Measurements from ENCODE around the gene INSYN2B.
"Not testable (repeated sequence)": the region's sequence is repeated elsewhere in the genome, so short reads cannot be mapped to it uniquely, and the experiment has no call there.

INSYN2B gene

DNA sequence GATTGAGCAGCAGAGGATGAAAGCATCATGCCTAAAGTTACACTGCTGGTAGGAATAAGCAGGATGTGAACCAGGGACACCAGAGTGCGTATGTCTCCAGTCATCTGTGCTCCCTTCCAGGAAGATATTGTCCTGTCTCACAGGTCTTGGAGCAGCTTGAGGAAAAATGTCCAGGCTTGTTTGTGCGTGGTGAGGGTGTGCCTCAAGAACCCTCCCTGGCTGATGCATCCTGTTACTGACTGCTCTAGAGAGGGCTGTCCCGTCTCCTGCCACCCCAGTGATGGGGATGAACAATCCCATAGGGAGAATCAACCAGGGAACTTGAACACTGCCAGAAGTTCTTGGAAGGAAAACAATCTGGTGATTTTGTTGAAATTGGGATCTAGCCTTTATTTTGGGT is 132.0 kb downstream of the INSYN2B start:
- no peak for DNase-seq (ENCODE audit: low spot score)

DNA sequence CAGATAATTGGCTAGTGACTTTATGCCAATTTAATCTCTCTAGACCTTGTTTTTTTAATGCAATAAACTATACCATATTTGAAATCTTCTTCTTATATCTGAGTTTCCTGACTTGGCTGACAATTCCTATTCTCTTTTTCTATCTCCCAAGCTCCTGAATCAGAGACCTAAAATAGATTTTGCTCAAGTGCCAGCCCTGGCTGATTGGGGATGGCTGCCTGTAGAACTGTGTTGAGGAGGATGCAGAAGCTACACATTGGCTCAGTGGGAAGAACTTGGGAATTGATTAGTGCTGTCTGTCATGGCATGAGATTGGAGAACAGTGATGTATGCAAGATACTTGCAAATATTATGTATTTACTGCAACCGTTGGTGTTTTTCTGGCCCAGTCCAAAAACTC is 132.8 kb downstream of the INSYN2B start:
- DNase-seq (ENCODE audit: low spot score), result no peak

DNA sequence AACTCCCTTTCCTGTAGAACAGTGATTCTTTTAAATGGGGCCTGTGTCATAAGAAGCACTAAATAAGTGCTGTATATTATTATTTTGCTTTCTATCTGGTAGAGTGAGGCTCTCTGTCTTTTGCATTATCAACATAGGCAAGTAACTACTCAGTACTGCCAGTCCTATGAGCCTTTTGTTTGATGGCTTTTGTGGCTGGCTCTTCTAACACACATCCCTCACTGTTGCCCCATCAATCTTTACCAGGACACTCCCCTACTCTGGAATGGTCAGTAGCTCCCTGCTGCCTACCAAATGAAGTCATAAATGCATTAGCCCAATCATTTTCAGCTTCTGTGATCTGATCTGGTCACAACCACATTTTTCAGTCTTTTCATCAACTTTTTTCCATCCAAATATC is 137.6 kb downstream of the INSYN2B start:
- no peak for DNase-seq (ENCODE audit: low spot score)

DNA sequence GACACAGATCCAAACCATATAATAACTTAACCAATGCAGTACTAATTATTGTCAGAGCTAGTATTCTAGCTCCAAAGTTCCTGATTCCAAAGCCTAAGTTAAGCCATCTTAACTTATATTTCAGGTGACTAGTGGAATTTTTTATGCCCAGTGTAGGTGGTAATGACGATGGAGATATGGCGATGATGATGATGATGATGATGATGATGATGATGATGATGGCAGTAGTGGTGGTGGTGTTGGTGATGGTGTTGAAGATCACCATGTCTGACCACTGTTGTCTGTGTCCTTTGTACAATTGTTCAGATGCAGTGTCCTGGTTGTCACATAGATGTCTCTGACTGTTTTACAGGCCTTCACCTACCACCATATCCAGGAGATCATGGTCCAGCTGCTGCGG is 139.9 kb downstream of the INSYN2B start:
- no peak for DNase-seq (ENCODE audit: low spot score)

DNA sequence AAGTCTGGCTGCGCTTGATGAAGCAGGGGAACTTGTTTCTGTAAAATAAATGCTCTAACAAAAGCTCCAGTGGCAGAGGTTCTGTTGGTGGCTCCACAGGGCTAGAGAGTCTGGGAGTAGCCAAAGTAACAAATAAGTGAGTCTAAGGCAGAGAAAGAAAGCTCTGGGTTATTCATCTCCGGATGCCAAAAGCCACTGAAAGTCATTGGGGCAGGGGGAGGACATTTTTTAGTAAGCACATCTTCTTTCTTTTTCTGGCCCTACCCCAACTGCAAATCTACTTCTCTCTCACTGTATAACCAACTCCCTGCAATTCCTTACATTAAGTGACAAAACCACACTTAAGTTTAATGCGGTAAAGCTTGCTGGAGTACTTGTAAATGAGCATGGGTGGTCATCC is 141.6 kb downstream of the INSYN2B start:
- no peak for DNase-seq (ENCODE audit: low spot score)

DNA sequence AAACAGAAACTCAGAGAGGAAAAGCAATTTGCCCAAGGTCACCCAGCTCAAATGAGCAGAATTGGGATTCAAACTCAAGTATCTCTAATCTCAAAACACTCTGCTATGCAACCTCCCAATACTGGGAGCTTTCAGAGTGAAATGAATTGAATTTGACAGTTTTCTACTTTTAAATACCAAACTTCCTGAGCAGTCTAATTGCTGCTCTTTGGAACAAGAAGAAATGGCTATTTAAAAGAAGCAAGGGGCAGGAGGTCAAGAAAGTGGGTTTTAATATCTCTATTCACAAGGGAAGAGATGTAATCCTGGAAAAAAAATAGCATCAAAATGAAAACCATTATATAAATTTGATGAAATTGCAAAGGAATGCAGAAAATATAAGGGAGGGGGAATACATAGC is 142.6 kb downstream of the INSYN2B start:
- DNase-seq (ENCODE audit: low spot score), result no peak

DNA sequence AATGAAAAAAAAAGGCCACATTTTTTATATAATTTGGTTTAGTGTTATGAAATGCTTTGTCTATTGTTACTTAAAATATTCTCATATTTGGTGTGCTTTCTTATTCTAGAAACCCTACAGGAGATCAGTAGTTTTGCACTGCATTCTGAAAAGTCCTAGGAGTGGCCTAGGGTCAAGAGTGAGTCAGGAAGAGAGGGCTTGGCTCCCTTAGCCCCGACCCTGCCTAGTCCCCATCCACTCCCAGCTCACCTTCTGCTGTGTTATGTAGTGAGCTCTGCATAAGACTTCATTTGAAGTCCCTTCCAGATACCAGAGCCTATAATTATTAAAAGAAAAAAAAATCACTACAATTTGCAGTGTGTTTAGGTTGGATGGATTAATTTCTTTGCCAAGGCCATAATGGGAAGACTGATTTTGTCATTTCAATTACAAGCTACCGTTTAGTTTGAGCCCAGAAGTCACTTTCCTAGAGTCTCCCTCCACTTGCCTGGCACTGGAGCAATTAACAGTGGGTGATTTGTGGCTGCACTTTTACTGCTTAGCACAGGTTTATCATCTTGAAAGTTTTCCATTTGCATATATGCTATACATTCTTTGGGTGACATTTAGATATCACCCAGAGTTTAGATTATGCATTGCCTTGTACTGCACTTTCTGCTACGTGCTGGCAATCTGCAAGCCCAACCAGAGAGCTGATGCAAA is 143.3 kb downstream of the INSYN2B start:
- no peak for DNase-seq (ENCODE audit: low spot score)

DNA sequence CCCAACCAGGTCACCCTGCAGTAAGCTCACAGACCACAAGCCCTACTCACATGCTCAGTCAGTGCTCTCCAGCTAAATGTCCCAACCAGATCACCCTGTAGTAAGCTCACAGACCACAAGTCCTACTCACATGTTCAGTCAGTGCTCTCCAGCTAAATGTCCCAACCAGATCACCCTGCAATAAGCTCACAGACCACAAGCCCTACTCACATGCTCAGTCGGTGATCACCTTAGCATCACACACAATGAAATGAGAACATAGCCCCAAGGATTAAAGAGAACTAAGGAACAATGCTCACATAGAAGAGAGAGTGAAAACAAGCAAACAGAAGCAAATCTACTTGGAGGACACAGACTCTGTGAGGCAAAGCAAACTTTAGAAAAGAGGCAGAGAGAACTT is 145.8 kb downstream of the INSYN2B start:
- DNase-seq (ENCODE audit: low spot score), result not testable (repeated sequence)

DNA sequence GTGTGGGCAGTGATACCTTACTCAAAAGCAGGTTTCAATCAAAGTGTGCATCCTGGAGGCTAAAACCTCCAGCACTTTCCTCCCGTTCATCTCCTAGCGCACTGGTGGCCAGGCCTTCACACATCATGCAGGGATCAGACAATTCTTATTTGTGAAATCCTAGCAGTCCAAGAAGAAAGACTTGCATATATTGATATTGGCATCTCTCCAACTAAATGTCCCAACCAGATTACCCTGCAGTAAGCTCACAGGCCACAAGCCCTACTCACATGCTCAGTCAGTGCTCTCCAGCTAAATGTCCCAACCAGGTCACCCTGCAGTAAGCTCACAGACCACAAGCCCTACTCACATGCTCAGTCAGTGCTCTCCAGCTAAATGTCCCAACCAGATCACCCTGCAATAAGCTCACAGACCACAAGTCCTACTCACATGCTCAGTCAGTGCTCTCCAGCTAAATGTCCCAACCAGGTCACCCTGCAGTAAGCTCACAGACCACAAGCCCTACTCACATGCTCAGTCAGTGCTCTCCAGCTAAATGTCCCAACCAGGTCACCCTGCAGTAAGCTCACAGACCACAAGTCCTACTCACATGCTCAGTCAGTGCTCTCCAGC is 146.5 kb downstream of the INSYN2B start:
- DNase-seq (ENCODE audit: low spot score), result not testable (repeated sequence)

DNA sequence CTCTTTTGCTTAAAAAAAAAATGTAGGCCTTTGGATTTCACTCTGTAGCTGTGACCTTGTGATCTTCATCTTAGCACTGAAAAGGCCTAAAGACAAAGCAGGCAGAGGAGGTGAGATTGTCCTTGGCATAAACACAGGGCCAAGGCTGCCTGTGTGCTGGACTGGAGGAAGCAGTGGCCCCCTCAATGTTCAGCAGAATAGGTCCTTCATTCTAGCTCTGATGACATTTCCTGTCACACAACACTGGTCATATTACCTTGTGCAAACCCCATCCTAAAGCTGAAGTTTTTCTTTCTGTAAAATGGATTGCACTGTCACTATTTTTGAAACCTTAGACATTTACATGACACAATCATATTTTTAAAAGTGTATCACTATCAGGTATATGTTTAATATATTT is 147.4 kb downstream of the INSYN2B start:
- no peak for DNase-seq (ENCODE audit: low spot score)

DNA sequence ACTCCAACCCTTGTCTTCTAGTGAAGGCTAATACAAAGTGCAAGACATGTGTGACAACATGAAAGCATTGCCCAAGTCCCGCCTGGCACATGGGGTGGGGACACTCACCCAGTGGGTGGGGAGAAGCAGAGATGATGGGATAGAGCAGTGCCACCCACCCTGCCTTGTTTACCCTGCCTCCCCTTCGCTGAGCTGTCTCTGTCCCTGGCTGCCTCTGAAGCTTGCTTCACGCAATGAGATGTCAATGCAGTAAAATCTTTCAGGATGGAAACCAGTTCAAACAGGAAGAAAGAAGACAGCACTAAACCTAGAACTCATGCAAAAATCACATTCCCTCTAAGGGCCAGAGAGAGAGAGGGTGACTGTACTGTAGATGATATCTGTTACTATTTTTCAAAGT is 148.0 kb downstream of the INSYN2B start:
- no peak for DNase-seq (ENCODE audit: low spot score)

DNA sequence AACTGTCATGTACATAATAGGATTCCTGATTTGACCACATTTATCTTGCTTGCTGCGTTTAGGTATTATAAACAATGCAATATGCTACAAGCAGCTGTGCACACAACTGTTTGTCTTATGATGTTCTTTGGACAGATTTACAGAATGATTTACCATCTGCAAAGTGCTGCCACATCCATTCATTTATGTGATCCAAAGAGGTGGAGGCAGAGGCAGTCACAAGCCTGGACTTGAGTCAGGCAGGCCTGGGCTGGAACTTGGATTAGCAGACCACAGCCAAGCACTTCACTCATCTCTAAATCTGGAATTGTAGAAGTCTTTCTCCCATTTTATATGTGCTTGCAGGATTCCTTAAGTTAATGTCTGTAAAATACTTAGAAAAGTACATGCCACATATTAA is 149.0 kb downstream of the INSYN2B start:
- no peak for DNase-seq (ENCODE audit: low spot score)

DNA sequence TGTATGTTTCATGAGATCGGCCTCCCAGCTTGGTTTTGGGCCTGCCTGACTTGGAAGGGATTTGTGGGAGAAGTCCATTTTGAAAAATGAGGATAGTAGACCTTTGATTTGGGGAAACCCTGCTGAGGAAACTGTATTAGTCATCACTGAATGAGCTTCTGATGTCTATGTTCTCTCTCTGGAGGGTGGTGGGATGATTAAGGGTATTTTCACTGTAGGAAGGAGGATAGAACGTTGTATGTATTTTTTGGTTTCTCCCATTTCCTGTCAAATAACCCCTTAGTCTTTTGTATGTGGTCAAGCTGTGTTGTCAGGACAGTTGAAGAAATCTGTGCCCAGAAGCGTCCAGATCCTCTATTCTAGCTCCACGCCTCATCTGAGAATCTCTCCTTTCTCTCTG is 151.9 kb downstream of the INSYN2B start:
- no peak for DNase-seq (ENCODE audit: low spot score)

DNA sequence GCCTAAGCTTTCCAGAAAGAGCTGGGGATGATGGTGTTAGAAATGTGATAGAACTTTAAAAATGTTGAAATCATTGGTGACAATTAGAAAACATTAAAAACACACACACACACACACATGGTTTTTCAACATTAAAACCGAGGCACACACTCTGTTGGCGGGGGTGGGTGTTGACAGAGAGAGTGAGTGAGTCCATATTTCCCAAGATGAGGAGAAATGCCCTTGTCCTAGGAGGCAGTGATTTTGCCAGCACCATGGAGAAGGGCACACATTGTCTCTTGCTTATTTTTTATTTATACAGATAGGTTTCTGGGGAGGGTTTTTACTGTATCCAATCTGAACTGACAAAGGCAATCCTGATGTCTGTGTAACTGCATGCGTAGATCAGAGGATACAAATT is 152.5 kb downstream of the INSYN2B start:
- DNase-seq (ENCODE audit: low spot score), result no peak

DNA sequence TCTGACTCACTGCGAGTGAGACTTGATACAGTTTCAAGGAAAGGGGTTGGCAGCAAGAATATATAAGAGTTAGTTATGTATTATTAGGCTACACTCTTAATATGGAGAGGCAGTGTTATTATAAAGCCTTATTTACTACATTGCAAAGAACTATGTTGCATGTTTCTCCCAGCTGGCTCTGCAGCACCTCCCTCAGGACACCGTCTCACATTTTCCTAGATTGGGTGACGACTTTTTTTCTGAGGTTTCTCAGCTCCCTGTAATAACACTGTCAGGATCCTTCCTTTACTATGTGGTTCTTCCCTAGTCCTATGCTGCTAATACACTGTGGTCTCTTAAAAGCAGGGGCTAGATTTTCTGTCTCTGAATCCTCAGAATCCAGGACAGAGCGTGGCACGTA is 153.7 kb downstream of the INSYN2B start:
- no peak for DNase-seq (ENCODE audit: low spot score)

DNA sequence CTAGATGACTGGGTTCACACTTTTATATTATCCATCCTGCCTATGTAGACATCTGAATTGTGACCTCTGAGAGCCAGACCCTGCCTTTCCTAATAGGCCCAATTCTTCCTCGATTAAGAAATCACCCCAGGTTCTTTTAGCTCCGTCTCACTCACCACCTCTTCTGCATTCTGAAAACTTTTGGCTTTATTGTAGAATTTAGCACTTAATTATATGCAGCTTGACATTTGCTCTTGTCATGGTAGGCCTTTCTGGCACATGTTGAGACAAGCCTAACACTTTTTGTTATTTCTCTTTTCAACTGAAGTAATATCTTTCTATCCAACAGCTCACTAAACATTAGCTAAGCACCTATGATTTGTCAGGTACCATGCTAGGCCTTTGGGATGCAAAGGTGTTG is 163.3 kb downstream of the INSYN2B start:
- no peak for DNase-seq (ENCODE audit: low spot score)

DNA sequence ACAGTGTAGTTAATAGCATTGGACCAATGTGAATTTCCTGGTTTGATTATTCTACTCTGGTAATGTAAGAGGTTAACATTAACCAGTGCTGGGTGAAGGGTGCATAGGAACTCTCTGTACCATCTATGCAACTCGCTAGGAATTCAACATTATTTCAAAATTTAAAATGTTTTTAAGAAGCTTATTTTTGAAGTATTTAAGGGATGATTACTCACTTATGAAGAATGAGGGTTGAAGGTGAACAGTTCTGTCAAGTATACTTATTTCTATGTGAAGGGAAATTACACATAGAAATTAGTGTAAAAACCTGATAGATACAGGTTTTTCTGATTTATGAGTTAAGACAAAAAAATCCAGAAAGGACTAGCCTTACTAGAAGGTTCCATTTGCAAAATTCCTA is 165.8 kb downstream of the INSYN2B start:
- DNase-seq (ENCODE audit: low spot score), result no peak
